HepG2 (cell line): Measurements from ENCODE around the gene EIF4H. TPM values are rescaled to one million over a fixed set of nuclear protein-coding genes. Genes with fewer than 3 reads are reported as not detected.

ENCODE experiments used
- ATAC-seq: fragments of 200-7000 bp; cut with Tn5 transposase; 3 replicates; pipeline ENCODE4 v1.9.1; 2020; ENCODE audit warnings: mild to moderate bottlenecking, moderate library complexity
- BruUV-seq: library from RNA; stranded (reverse); fragments of 400-500 nt; replicated peaks from 2 replicates; lab custom pipeline; 2021; lab: Mats Ljungman, UMichigan
- CTCF ChIA-PET: fragments of 300-600 bp; formaldehyde crosslinking; extraction: SDS; loops from one replicate; lab custom pipeline; 2021; ENCODE audit warnings: low total read pairs, inconsistent platforms, low intra/inter-chr PET ratio; lab: Yijun Ruan, JAX
- POLR2A ChIA-PET: fragments of 350-600 bp; sonication (Branson Sonifier 250); formaldehyde crosslinking; loops from one replicate; lab custom pipeline; 2020; ENCODE audit warnings: antibody characterized with exemption, inconsistent platforms; lab: Yijun Ruan, JAX
- DNase-seq: peaks from one replicate; pipeline ENCODE4 v3.0.0-alpha.2; 2015; ENCODE audit warnings: low spot score
- FAIRE-seq: peaks from 3 replicates; lab custom pipeline; 2011; peaks lifted over from hg19 to GRCh38; lab: Jason Lieb, UNC
- H2AFZ ChIP-seq: one replicate; pipeline ENCODE4 v1.6.1; 2011; ENCODE audit warnings: low read length, inconsistent platforms
- H3K27ac ChIP-seq: fragments of 300-600 bp; 3 replicates; pipeline ENCODE4 v1.8.0; 2011; ENCODE audit warnings: mixed run types, mild to moderate bottlenecking, mixed read lengths, low read length, inconsistent platforms; ENCODE audit not compliant: insufficient read depth; ENCODE audit errors: extremely low read length
- H3K27me3 ChIP-seq, 2 experiments: fragments of 200-600 bp in 1 of 2; 2 replicates in 1 of 2; 3 replicates in 1 of 2; pipeline versions ENCODE4 v1.6.0 to v1.8.0; 2011; ENCODE audit warnings: low read length in 2 of 2, mild to moderate bottlenecking in 2 of 2, moderate library complexity in 2 of 2, inconsistent platforms in 1 of 2; ENCODE audit not compliant: insufficient read depth in 2 of 2, control insufficient read depth in 1 of 2
- H3K36me3 ChIP-seq, 2 experiments: fragments of 200-600 bp in 1 of 2; replicated peaks in 1 of 2; 2 replicates in 1 of 2; 3 replicates in 1 of 2; pipeline versions ENCODE4 v1.5.1 to v1.8.0; 2011; ENCODE audit warnings: low read length in 2 of 2, inconsistent platforms in 1 of 2; ENCODE audit not compliant: insufficient read depth in 2 of 2, control insufficient read depth in 1 of 2
- H3K4me1 ChIP-seq: 2 replicates; pipeline ENCODE4 v1.5.1; 2012; ENCODE audit warnings: low read length, inconsistent platforms; ENCODE audit not compliant: insufficient read depth
- H3K4me2 ChIP-seq: 2 replicates; pipeline ENCODE4 v1.6.0; 2011; ENCODE audit warnings: low read depth, low read length, inconsistent platforms
- H3K4me3 ChIP-seq, 3 experiments: fragments of 200-600 bp in 1 of 3; sonication (generic), shearing (Covaris generic) in 1 of 3; replicated peaks in 1 of 3; 2 replicates each; pipeline ENCODE4 v1.5.1; 2011 to 2016; ENCODE audit warnings: low read length in 3 of 3, inconsistent platforms in 2 of 3, low read depth in 2 of 3, mild to moderate bottlenecking in 2 of 3, control low read depth in 1 of 3, mixed read lengths in 1 of 3; ENCODE audit not compliant: insufficient read depth in 1 of 3
- H3K79me2 ChIP-seq: one replicate; pipeline ENCODE4 v1.6.1; 2011; ENCODE audit warnings: low read length, inconsistent platforms; ENCODE audit not compliant: insufficient read depth
- H3K9ac ChIP-seq: 2 replicates; pipeline ENCODE4 v1.6.0; 2011; ENCODE audit warnings: mild to moderate bottlenecking, low read depth, low read length, inconsistent platforms; ENCODE audit not compliant: insufficient read depth
- H3K9me3 ChIP-seq: 2 replicates; pipeline ENCODE4 v1.5.1; 2012; ENCODE audit warnings: mild to moderate bottlenecking, low read length
- H4K20me1 ChIP-seq: 2 replicates; pipeline ENCODE4 v1.6.0; 2011; ENCODE audit warnings: inconsistent platforms, mild to moderate bottlenecking, low read length, moderate library complexity; ENCODE audit not compliant: insufficient read depth
- DNMT1 ChIP-seq: sonication (generic); formaldehyde crosslinking; IDR thresholded peaks from 2 replicates; pipeline ENCODE4 v1.5.1; 2020; ENCODE audit warnings: mild to moderate bottlenecking, missing genetic modification reagents
- ETV5 ChIP-seq: IDR thresholded peaks from 2 replicates; pipeline ENCODE4 v1.6.1; 2018; ENCODE audit warnings: missing biosample characterization, missing genetic modification reagents, inconsistent platforms, borderline replicate concordance
- ETV6 ChIP-seq: sonication (generic); formaldehyde crosslinking; conservative IDR thresholded peaks from 2 replicates; pipeline ENCODE4 v1.4.0; 2020; ENCODE audit warnings: missing genetic modification reagents
- HDAC2 ChIP-seq: sonication (generic); formaldehyde crosslinking; IDR thresholded peaks from 2 replicates; pipeline ENCODE4 v1.4.0; 2020; ENCODE audit warnings: missing genetic modification reagents
- IKZF4 ChIP-seq: sonication (generic); formaldehyde crosslinking; IDR thresholded peaks from 2 replicates; pipeline ENCODE4 v1.5.1; 2020; ENCODE audit warnings: borderline replicate concordance, mild to moderate bottlenecking, low read depth, missing genetic modification reagents; ENCODE audit errors: not compliant biosample characterization
- LCORL ChIP-seq, 2 experiments: fragments of 450-650 bp in 1 of 2; sonication (generic) in 1 of 2; formaldehyde crosslinking in 1 of 2; IDR thresholded peaks; 2 replicates each; pipeline versions ENCODE4 v1.5.0 to v1.6.1; 2017 to 2020; ENCODE audit warnings: antibody characterized with exemption in 1 of 2, missing genetic modification reagents in 1 of 2
- MAFF ChIP-seq: IDR thresholded peaks from 2 replicates; pipeline ENCODE4 v1.6.1; 2011; ENCODE audit warnings: low read depth, low read length, improper control_type of control experiment
- MXD1 ChIP-seq: sonication (generic); formaldehyde crosslinking; IDR thresholded peaks from 2 replicates; pipeline ENCODE4 v1.4.0; 2020; ENCODE audit warnings: mild to moderate bottlenecking, missing genetic modification reagents
- NCOR1 ChIP-seq: fragments of 200-600 bp; sonication (generic); IDR thresholded peaks from 2 replicates; pipeline ENCODE4 v1.7.0; 2017; ENCODE audit warnings: antibody characterized with exemption, low read length, borderline replicate concordance
- ONECUT2 ChIP-seq: sonication (generic); formaldehyde crosslinking; IDR thresholded peaks from 2 replicates; pipeline ENCODE4 v1.4.0; 2020; ENCODE audit warnings: missing genetic modification reagents
- RNF2 ChIP-seq: fragments of 450-650 bp; conservative IDR thresholded peaks from 2 replicates; pipeline ENCODE4 v1.6.1; 2016; ENCODE audit warnings: low read depth
- ZNF329 ChIP-seq: sonication (generic); formaldehyde crosslinking; IDR thresholded peaks from 2 replicates; pipeline ENCODE4 v1.9.0; 2021; ENCODE audit warnings: low read depth, mild to moderate bottlenecking, missing genetic modification reagents
- ZNF354B ChIP-seq: sonication (generic); formaldehyde crosslinking; IDR thresholded peaks from 2 replicates; pipeline ENCODE4 v1.8.0; 2022; ENCODE audit warnings: mild to moderate bottlenecking, missing genetic modification reagents
- ZNF557 ChIP-seq: sonication (generic); formaldehyde crosslinking; IDR thresholded peaks from 2 replicates; pipeline ENCODE4 v1.4.0; 2020; ENCODE audit warnings: missing genetic modification reagents
- ZNF770 ChIP-seq: sonication (generic); formaldehyde crosslinking; IDR thresholded peaks from 2 replicates; pipeline ENCODE4 v1.5.0; 2020; ENCODE audit warnings: mild to moderate bottlenecking, missing genetic modification reagents
- ZNF773 ChIP-seq: sonication (generic); formaldehyde crosslinking; IDR thresholded peaks from 2 replicates; pipeline ENCODE4 v1.4.0; 2020; ENCODE audit warnings: missing genetic modification reagents, borderline replicate concordance
- WGBS: methylation state at CpG from one replicate; pipeline ENCODE4 v1.1.6; 2017; ENCODE audit warnings: low lambda C conversion rate; 5-methylcytosine and 5-hydroxymethylcytosine counted together
- in situ Hi-C: cut with HindIII; loops from 2 replicates; pipeline ENCODE4 v1.10.0; 2017; ENCODE audit warnings: low pct_unique_long_range_greater_than_20kb; ENCODE audit not compliant: extremely low pct_ligation_motif_present
- intact Hi-C: fragments of 100-400 bp; cut with micrococcal nuclease; formaldehyde crosslinking; loops from one replicate; pipeline ENCODE4 v1.10.0; 2022; ENCODE audit not compliant: unreplicated experiment
- polyA plus RNA-seq, 8 experiments: library from polyadenylated mRNA; depleted of rRNA in 3 of 8; stranded (reverse) in 7 of 8; unstranded in 1 of 8; fragments of >200 nt; fragmentation: Illumina TruSeq in 4 of 8; extraction: Trizol in 4 of 8; gene quantifications; 2 replicates each; pipeline versions ENCODE4 v1.2.1 to v1.2.3, GENCODE V29; 2011 to 2016; ENCODE audit warnings: low read depth in 4 of 8, missing spikeins in 1 of 8, mixed read lengths in 1 of 8; ENCODE audit not compliant: insufficient read depth in 1 of 8
- total RNA-seq, 5 experiments: library from RNA; depleted of rRNA; stranded (reverse); fragments of >200 nt; fragmentation: Illumina TruSeq; extraction: Trizol; gene quantifications; 2 replicates each; pipeline ENCODE4 v1.2.3, GENCODE V29; 2016; ENCODE audit warnings: low read depth in 1 of 5

EIF4H gene
- total and polyA plus RNA-seq, 2 of the 13 experiments (the other 11 are each of a cell fraction or from before 2014, with no cell fraction given) = 232 to 321 TPM

GRCh38 chr7:74176555-74176954, 2.4 kb downstream of the EIF4H start:
- ATAC-seq = no peak
- Histone ChIP-seq H3K9ac (0 out of 2 replicates have a peak overlapping the region, but pooled peaks have one; percentile 4), H3K9me3 (no peaks in the 10 kb centered on the region), H3K4me2 (peak overlapping the region; percentile 84), H3K79me2 (peaks cover 74% of the 10 kb centered on the region), H3K4me3 (peak overlapping the region; percentile 8 to 36 (median 15); a peak in 4 of 6 replicates), H3K36me3 (peaks cover 8 to 26% of the 10 kb centered on the region in 2 experiments; a peak in 4 of 5 replicates), H3K27ac (peak overlapping the region; percentile 14), H4K20me1 (peaks cover 69% of the 10 kb centered on the region), H2AFZ (no peak overlapping the region), H3K4me1 (peaks cover 74% of the 10 kb centered on the region), H3K27me3 (no peaks in the 10 kb centered on the region; a peak in 1 of 5 replicates)
- ChIA-PET POLR2A (no interaction called here), CTCF (no interaction called here)
- DNase-seq = no peak
- in situ Hi-C loops = no loop called here
- WGBS = 75% methylated on average over 3 of the region's 3 CpGs
- TF ChIP-seq NCOR1 (no peak), ZNF557 (CRISPR knock-in tag) (no peak), ZNF770 (CRISPR knock-in tag) (no peak), ETV6 (CRISPR knock-in tag) (no peak), MXD1 (CRISPR knock-in tag) (no peak), ZNF329 (CRISPR knock-in tag) (no peak), ZNF773 (CRISPR knock-in tag) (no peak), IKZF4 (CRISPR knock-in tag) (no peak), DNMT1 (CRISPR knock-in tag) (no peak), ETV5 (CRISPR knock-in tag) (no peak), ZNF354B (CRISPR knock-in tag) (no peak), ONECUT2 (CRISPR knock-in tag) (no peak), LCORL (IDR thresholded peaks at IDR 0.05) (no peak), LCORL (CRISPR knock-in tag; IDR thresholded peaks at IDR 0.05) (no peak), HDAC2 (CRISPR knock-in tag) (no peak), MAFF (no peak), RNF2 (no peak)
- no TSS peak for BruUV-seq
- intact Hi-C loops = no loop called here
- no peak for FAIRE-seq
